ENCODE data around the gene LRRTM3. TPM values are rescaled to one million over a fixed set of nuclear protein-coding genes. Genes with fewer than 3 reads are reported as not detected.

The LRRTM3 gene
- total RNA-seq, 1 donor from 2014 or later, result 2.8 TPM

- no peaks in the 10 kb centered on the region for H3K36me3 Mint-ChIP-seq (ENCODE audit: low read depth)
Measured at GRCh38 chr10:66999762-67000545, 74.1 kb downstream of the LRRTM3 start.

GRCh38 chr10:67004690-67005089 lies 78.9 kb downstream of the LRRTM3 start:
- H3K27ac Mint-ChIP-seq (ENCODE audit: unreplicated experiment), result no peak overlapping the region
- H3K4me1 Mint-ChIP-seq, result no peaks in the 10 kb centered on the region
- TF ChIP-seq, protein P1, sequence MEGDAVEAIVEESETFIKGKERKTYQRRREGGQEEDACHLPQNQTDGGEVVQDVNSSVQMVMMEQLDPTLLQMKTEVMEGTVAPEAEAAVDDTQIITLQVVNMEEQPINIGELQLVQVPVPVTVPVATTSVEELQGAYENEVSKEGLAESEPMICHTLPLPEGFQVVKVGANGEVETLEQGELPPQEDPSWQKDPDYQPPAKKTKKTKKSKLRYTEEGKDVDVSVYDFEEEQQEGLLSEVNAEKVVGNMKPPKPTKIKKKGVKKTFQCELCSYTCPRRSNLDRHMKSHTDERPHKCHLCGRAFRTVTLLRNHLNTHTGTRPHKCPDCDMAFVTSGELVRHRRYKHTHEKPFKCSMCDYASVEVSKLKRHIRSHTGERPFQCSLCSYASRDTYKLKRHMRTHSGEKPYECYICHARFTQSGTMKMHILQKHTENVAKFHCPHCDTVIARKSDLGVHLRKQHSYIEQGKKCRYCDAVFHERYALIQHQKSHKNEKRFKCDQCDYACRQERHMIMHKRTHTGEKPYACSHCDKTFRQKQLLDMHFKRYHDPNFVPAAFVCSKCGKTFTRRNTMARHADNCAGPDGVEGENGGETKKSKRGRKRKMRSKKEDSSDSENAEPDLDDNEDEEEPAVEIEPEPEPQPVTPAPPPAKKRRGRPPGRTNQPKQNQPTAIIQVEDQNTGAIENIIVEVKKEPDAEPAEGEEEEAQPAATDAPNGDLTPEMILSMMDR (conservative IDR thresholded peaks at IDR 0.05), result no peak
- H3K36me3 Mint-ChIP-seq (ENCODE audit: low read depth), result no peaks in the 10 kb centered on the region
- no peaks in the 10 kb centered on the region for H3K27me3 Mint-ChIP-seq (ENCODE audit: low read depth)
- no peak overlapping the region for H3K4me3 Mint-ChIP-seq
- no peak for DNase-seq (ENCODE audit: low read depth, low spot score)
- no peaks in the 10 kb centered on the region for H3K9me3 Mint-ChIP-seq

More at GRCh38 chr10:66999762-67000545, 74.1 kb downstream of the LRRTM3 start:
- Mint-ChIP-seq H3K27ac (ENCODE audit: unreplicated experiment) (no peak overlapping the region), H3K4me3 (no peak overlapping the region), H3K27me3 (ENCODE audit: low read depth) (no peaks in the 10 kb centered on the region), H3K4me1 (no peaks in the 10 kb centered on the region), H3K9me3 (no peaks in the 10 kb centered on the region)
- TF ChIP-seq, protein P1 (conservative IDR thresholded peaks at IDR 0.05), result no peak
- no peak for DNase-seq (ENCODE audit: low read depth, low spot score)

- Mint-ChIP-seq H3K27ac (ENCODE audit: unreplicated experiment) (no peak overlapping the region), H3K9me3 (no peaks in the 10 kb centered on the region), H3K4me3 (no peak overlapping the region), H3K27me3 (ENCODE audit: low read depth) (no peaks in the 10 kb centered on the region), H3K36me3 (ENCODE audit: low read depth) (no peaks in the 10 kb centered on the region), H3K4me1 (no peaks in the 10 kb centered on the region)
- no peak for DNase-seq (ENCODE audit: low read depth, low spot score)
- TF ChIP-seq, protein P1 (conservative IDR thresholded peaks at IDR 0.05), result no peak
Measured at GRCh38 chr10:67005981-67006380, 80.1 kb downstream of the LRRTM3 start.

GRCh38 chr10:67011480-67011879 lies 85.6 kb downstream of the LRRTM3 start:
- DNase-seq (ENCODE audit: low read depth, low spot score), result no peak
- TF ChIP-seq, protein P1 (conservative IDR thresholded peaks at IDR 0.05), result no peak
- H3K4me1 Mint-ChIP-seq, result no peaks in the 10 kb centered on the region
- H3K36me3 Mint-ChIP-seq (ENCODE audit: low read depth), result no peaks in the 10 kb centered on the region
- H3K27ac Mint-ChIP-seq (ENCODE audit: unreplicated experiment), result no peak overlapping the region
- H3K9me3 Mint-ChIP-seq, result no peaks in the 10 kb centered on the region
- H3K27me3 Mint-ChIP-seq (ENCODE audit: low read depth), result no peaks in the 10 kb centered on the region
- no peak overlapping the region for H3K4me3 Mint-ChIP-seq

GRCh38 chr10:67011981-67012380 lies 86.1 kb downstream of the LRRTM3 start:
- Mint-ChIP-seq H3K4me3 (no peak overlapping the region), H3K27me3 (ENCODE audit: low read depth) (no peaks in the 10 kb centered on the region), H3K4me1 (no peaks in the 10 kb centered on the region), H3K27ac (ENCODE audit: unreplicated experiment) (no peak overlapping the region), H3K9me3 (no peaks in the 10 kb centered on the region), H3K36me3 (ENCODE audit: low read depth) (no peaks in the 10 kb centered on the region)
- no peak for DNase-seq (ENCODE audit: low read depth, low spot score)
- TF ChIP-seq, protein P1 (conservative IDR thresholded peaks at IDR 0.05), result no peak

Measured in neural crest cell (in vitro differentiated cells).